ENCODE data around the gene CTBP1. TPM values are rescaled to one million over a fixed set of nuclear protein-coding genes. Genes with fewer than 3 reads are reported as not detected.

The CTBP1 gene
- total and polyA plus RNA-seq, 9 of the 15 experiments (the other 6 are each of a cell fraction or from before 2014, with no cell fraction given): 14.5 to 162 (median 68.2) TPM

- TF ChIP-seq, protein P1, sequence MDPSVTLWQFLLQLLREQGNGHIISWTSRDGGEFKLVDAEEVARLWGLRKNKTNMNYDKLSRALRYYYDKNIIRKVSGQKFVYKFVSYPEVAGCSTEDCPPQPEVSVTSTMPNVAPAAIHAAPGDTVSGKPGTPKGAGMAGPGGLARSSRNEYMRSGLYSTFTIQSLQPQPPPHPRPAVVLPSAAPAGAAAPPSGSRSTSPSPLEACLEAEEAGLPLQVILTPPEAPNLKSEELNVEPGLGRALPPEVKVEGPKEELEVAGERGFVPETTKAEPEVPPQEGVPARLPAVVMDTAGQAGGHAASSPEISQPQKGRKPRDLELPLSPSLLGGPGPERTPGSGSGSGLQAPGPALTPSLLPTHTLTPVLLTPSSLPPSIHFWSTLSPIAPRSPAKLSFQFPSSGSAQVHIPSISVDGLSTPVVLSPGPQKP (CRISPR knock-in tag; IDR thresholded peaks at IDR 0.05): 0 out of 2 replicates have a peak, but pooled peaks have one; percentile 56
- no peak for TF ChIP-seq ZNF24 (IDR thresholded peaks at IDR 0.05)
- no peak for TF ChIP-seq ZC3H8 (IDR thresholded peaks at IDR 0.05)
- TF ChIP-seq ZNF707 (CRISPR knock-in tag; conservative IDR thresholded peaks at IDR 0.05): 0 out of 2 replicates have a peak, but pooled peaks have one; percentile 5
- TF ChIP-seq ZNF197 (CRISPR knock-in tag; IDR thresholded peaks at IDR 0.05; ENCODE audit: low read depth): peak; percentile 89
- no peak for TF ChIP-seq SIX5 (IDR thresholded peaks at IDR 0.05; ENCODE audit: borderline replicate concordance in 1 of 2, insufficient read depth in 1 of 2, low read depth in 1 of 2, low read length in 2 of 2)
- peak; percentile 9 for TF ChIP-seq TAF1 (IDR thresholded peaks at IDR 0.05; ENCODE audit: control insufficient read depth, extremely low read depth, insufficient read depth, low read length, severe bottlenecking)
- TF ChIP-seq, protein P2, sequence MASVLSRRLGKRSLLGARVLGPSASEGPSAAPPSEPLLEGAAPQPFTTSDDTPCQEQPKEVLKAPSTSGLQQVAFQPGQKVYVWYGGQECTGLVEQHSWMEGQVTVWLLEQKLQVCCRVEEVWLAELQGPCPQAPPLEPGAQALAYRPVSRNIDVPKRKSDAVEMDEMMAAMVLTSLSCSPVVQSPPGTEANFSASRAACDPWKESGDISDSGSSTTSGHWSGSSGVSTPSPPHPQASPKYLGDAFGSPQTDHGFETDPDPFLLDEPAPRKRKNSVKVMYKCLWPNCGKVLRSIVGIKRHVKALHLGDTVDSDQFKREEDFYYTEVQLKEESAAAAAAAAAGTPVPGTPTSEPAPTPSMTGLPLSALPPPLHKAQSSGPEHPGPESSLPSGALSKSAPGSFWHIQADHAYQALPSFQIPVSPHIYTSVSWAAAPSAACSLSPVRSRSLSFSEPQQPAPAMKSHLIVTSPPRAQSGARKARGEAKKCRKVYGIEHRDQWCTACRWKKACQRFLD (CRISPR knock-in tag; IDR thresholded peaks at IDR 0.05): peak; percentile 97
- no peak; the same call in 1 of the 2 replicates for TF ChIP-seq MTF1 (CRISPR knock-in tag; IDR thresholded peaks at IDR 0.05; ENCODE audit: borderline replicate concordance)
- TF ChIP-seq ZNF133 (CRISPR knock-in tag; IDR thresholded peaks at IDR 0.05): no peak
- TF ChIP-seq RNF2 (IDR thresholded peaks at IDR 0.05): no peak
- TF ChIP-seq MXD1 (CRISPR knock-in tag; IDR thresholded peaks at IDR 0.05; ENCODE audit: borderline replicate concordance, poor library complexity, severe bottlenecking): no peak
- no peak for TF ChIP-seq ETV6 (IDR thresholded peaks at IDR 0.05; ENCODE audit: borderline replicate concordance in 1 of 2, low read depth in 2 of 2, low read length in 1 of 2)
- TF ChIP-seq ETV6 (CRISPR knock-in tag; IDR thresholded peaks at IDR 0.05; ENCODE audit: borderline replicate concordance): no peak
- no peak for TF ChIP-seq PRPF4 (IDR thresholded peaks at IDR 0.05; ENCODE audit: insufficient read depth, low read depth, low read length, poor library complexity, severe bottlenecking)
- no peak for TF ChIP-seq PTTG1 (tag; IDR thresholded peaks at IDR 0.05; ENCODE audit: low read depth)
- peak; percentile 81 for TF ChIP-seq ZNF175 (CRISPR knock-in tag; IDR thresholded peaks at IDR 0.05; ENCODE audit: low read depth)
- no peak for TF ChIP-seq HNRNPK (IDR thresholded peaks at IDR 0.05; ENCODE audit: low read depth, low read length, poor library complexity, severe bottlenecking)
- no peak for TF ChIP-seq RUNX1 (IDR thresholded peaks at IDR 0.05; ENCODE audit: low read depth)
- no peak for TF ChIP-seq PHF20 (IDR thresholded peaks at IDR 0.05; ENCODE audit: partially characterized antibody)
- no peak for TF ChIP-seq BRF1 (IDR thresholded peaks at IDR 0.05; ENCODE audit: borderline replicate concordance, extremely low read depth, insufficient read length)
- TF ChIP-seq ZNF57 (CRISPR knock-in tag; IDR thresholded peaks at IDR 0.05): no peak
- TF ChIP-seq TBP (optimal IDR thresholded peaks at IDR 0.05; ENCODE audit: low read depth, low read length): peak; percentile 0
- no peak for TF ChIP-seq XRCC5 (IDR thresholded peaks at IDR 0.05; ENCODE audit: low read depth, low read length)
Observed at GRCh38 chr4:1248245-1249147, at the start of gene CTBP1 (continued).

All from K562 (cell line).